RWPE2 (cell line): ENCODE data around the gene ATG5.

ENCODE experiments used
- ATAC-seq: fragments of 200-7000 bp; cut with Tn5 transposase; 3 replicates; pipeline ENCODE4 v1.9.1; 2021; ENCODE audit warnings: low read depth
- DNase-seq: peaks from one replicate; pipeline ENCODE4 v3.0.0-alpha.2; 2020; ENCODE audit warnings: low spot score
- H3K27ac ChIP-seq: fragments of 450-650 bp; 2 replicates; pipeline ENCODE4 v1.5.1; 2017; ENCODE audit warnings: mild to moderate bottlenecking; ENCODE audit not compliant: poor library complexity, severe bottlenecking
- H3K27me3 ChIP-seq: fragments of 250-450 bp; sonication (Bioruptor Pico); 2 replicates; pipeline ENCODE4 v1.5.1; 2021; ENCODE audit warnings: mild to moderate bottlenecking, moderate library complexity; ENCODE audit not compliant: insufficient read depth, poor library complexity, severe bottlenecking
- H3K36me3 ChIP-seq: fragments of 250-450 bp; sonication (Bioruptor Pico); 2 replicates; pipeline ENCODE4 v1.5.1; 2020; ENCODE audit warnings: low read depth, mild to moderate bottlenecking, moderate library complexity
- H3K4me1 ChIP-seq: fragments of 250-450 bp; sonication (Bioruptor Pico); 2 replicates; pipeline ENCODE4 v1.5.1; 2021; ENCODE audit warnings: mild to moderate bottlenecking, moderate library complexity; ENCODE audit not compliant: insufficient read depth, poor library complexity, severe bottlenecking
- H3K4me3 ChIP-seq: fragments of 250-450 bp; sonication (Bioruptor Pico); 2 replicates; pipeline ENCODE4 v1.5.1; 2021; ENCODE audit warnings: mild to moderate bottlenecking, moderate library complexity; ENCODE audit not compliant: severe bottlenecking
- H3K9me3 ChIP-seq: fragments of 250-450 bp; sonication (Bioruptor Pico); 2 replicates; pipeline ENCODE4 v1.5.1; 2021; ENCODE audit warnings: mild to moderate bottlenecking, moderate library complexity; ENCODE audit not compliant: severe bottlenecking
- CTCF ChIP-seq: fragments of 450-650 bp; IDR thresholded peaks from one replicate; pipeline ENCODE4 v1.5.1; 2017; ENCODE audit warnings: mild to moderate bottlenecking, moderate library complexity; ENCODE audit not compliant: poor library complexity, severe bottlenecking

The ATG5 gene

GRCh38 chr6:106186714-106187113 lies 138.8 kb downstream of the ATG5 start:
- Histone ChIP-seq H3K27ac (no peak overlapping the region), H3K9me3 (no peaks in the 10 kb centered on the region), H3K36me3 (peaks cover 8% of the 10 kb centered on the region), H3K4me1 (peaks cover 22% of the 10 kb centered on the region), H3K27me3 (no peaks in the 10 kb centered on the region), H3K4me3 (no peak overlapping the region)
- no peak for ATAC-seq
- no peak for DNase-seq
- TF ChIP-seq CTCF = no peak

- ATAC-seq (no peak), DNase-seq (no peak)
- no peak for TF ChIP-seq CTCF
- H3K9me3 ChIP-seq = no peaks in the 10 kb centered on the region
- H3K27ac ChIP-seq = no peak overlapping the region
- H3K36me3 ChIP-seq = peaks cover 8% of the 10 kb centered on the region
- no peak overlapping the region for H3K4me3 ChIP-seq
- peaks cover 24% of the 10 kb centered on the region for H3K4me1 ChIP-seq
- H3K27me3 ChIP-seq = no peaks in the 10 kb centered on the region
Measured at GRCh38 chr6:106186172-106186571, 139.4 kb downstream of the ATG5 start.

- ATAC-seq = no peak
- H3K4me3 ChIP-seq = no peak overlapping the region
- TF ChIP-seq CTCF = no peak
- peaks cover 8% of the 10 kb centered on the region for H3K36me3 ChIP-seq
- no peaks in the 10 kb centered on the region for H3K27me3 ChIP-seq
- H3K27ac ChIP-seq = no peak overlapping the region
- DNase-seq = no peak
- H3K9me3 ChIP-seq = no peaks in the 10 kb centered on the region
- H3K4me1 ChIP-seq = peaks cover 24% of the 10 kb centered on the region
Measured at GRCh38 chr6:106185615-106186014, 139.9 kb downstream of the ATG5 start.

- Histone ChIP-seq H3K36me3 (peaks cover 8% of the 10 kb centered on the region), H3K4me3 (no peak overlapping the region), H3K9me3 (no peaks in the 10 kb centered on the region), H3K4me1 (peaks cover 24% of the 10 kb centered on the region), H3K27ac (no peak overlapping the region), H3K27me3 (no peaks in the 10 kb centered on the region)
- no peak for TF ChIP-seq CTCF
- no peak for ATAC-seq
- DNase-seq = no peak
Measured at GRCh38 chr6:106184629-106185028, 140.9 kb downstream of the ATG5 start.

- no peak for TF ChIP-seq CTCF
- DNase-seq (no peak), ATAC-seq (no peak)
- Histone ChIP-seq H3K4me1 (peaks cover 21% of the 10 kb centered on the region), H3K36me3 (peaks cover 8% of the 10 kb centered on the region), H3K27me3 (no peaks in the 10 kb centered on the region), H3K4me3 (no peak overlapping the region), H3K27ac (no peak overlapping the region), H3K9me3 (no peaks in the 10 kb centered on the region)
Measured at GRCh38 chr6:106183430-106183829, 142.1 kb downstream of the ATG5 start.
